SU-DHL-6 (cell line): ENCODE data around the gene TRMT10B.

Experiments used
- EZH2phosphoT487 ChIP-seq: fragments of 200-600 bp; sonication (generic), shearing (Covaris generic); conservative IDR thresholded peaks from 2 replicates; pipeline ENCODE4 v1.6.1; 2018; ENCODE audit warnings: mild to moderate bottlenecking, antibody characterized with exemption, low read length, moderate library complexity, mixed read lengths
- TF ChIP-seq, protein P1 (sequence below): fragments of 200-600 bp; sonication (generic); IDR thresholded peaks from one replicate; pipeline ENCODE4 v1.5.1; 2017; ENCODE audit warnings: antibody characterized with exemption, mild to moderate bottlenecking, low read length, moderate library complexity; ENCODE audit not compliant: insufficient read depth, poor library complexity, severe bottlenecking

DNA sequence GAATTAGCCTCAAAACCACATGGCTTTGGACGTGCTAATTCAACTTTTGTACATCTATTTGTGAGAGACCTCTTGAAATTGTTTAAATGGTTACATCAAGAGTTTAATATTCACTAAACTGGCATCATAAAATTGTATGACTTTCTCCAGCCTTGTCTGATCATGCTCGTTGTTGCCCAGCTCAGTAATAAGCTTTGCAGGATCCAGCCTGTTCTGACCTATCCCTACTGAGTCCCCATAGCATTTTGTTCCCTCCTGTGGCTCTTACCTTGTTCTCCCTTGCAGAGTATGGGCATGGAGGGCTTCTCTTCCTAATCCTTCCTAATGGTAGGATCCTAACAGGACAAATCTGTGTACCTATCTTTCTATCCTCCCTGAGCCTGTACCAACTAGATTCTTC is 24.9 kb downstream of the TRMT10B start:
- TF ChIP-seq, protein P1, sequence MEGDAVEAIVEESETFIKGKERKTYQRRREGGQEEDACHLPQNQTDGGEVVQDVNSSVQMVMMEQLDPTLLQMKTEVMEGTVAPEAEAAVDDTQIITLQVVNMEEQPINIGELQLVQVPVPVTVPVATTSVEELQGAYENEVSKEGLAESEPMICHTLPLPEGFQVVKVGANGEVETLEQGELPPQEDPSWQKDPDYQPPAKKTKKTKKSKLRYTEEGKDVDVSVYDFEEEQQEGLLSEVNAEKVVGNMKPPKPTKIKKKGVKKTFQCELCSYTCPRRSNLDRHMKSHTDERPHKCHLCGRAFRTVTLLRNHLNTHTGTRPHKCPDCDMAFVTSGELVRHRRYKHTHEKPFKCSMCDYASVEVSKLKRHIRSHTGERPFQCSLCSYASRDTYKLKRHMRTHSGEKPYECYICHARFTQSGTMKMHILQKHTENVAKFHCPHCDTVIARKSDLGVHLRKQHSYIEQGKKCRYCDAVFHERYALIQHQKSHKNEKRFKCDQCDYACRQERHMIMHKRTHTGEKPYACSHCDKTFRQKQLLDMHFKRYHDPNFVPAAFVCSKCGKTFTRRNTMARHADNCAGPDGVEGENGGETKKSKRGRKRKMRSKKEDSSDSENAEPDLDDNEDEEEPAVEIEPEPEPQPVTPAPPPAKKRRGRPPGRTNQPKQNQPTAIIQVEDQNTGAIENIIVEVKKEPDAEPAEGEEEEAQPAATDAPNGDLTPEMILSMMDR: no peak
- no peak for TF ChIP-seq EZH2phosphoT487
